ENCODE data around the gene TUBA4B.

TUBA4B gene

GRCh38 chr2:219252900-219253752 is at the start of gene TUBA4B:
Gene TUBA4B (plus strand): TSS chr2:219253243. CDS start chr2:219253408, 165 bp downstream.
- no peak for DNase-seq (ENCODE audit: low read depth)

DNA sequence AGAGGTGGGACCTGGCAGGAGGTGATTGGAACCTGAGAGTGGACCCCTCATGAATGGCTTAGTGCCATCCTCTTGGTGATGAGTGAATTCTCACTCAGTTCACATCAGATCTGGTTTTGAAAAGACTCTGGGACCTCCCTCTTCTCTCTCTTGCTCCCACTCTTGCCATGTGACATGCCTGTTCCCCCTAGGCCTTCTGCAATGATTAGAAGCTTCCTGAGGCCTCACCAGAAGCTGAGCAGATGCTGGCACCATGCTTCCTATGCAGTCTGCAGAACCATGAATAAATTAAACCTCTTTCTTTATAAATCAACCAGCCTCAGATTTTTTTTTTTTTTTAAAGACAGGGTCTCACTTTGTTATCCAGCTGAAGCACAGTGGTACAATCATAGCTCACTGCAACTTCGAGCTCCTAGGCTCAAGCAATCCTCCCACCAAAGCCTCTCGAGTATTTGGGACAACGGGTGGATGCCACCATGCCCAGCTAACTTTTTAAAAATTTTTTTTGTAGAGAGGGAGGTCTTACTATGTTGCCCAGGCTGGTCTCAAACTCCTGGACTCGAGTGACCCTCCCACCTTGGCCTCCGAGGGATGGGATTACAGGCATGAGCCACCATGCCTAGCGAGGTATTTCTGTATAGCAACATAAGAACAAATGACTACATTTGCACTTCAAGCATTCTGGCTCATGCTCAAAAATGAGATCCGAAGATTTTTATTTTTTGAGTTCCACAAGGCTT is 48.4 kb upstream of the TUBA4B start:
- no peak for DNase-seq (ENCODE audit: low read depth)

DNA sequence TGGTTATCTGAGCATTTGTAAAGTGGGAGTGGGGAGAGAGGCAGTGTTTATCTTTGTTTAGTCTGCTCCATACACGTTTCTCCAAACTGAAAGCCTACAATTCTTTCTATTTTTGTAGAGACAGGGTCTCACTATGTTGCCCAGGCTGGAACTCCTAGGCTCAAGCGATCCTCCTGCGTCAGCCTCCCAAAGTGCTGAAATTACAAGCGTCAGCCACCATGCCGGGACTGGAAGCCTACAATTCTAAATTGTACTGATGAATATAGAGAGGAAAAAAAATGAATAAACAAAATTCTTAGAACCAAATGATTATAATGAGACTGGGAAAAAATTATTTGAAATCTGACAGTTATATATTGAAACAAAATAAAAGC is 47.9 kb upstream of the TUBA4B start:
- DNase-seq (ENCODE audit: low read depth), result no peak

- DNase-seq (ENCODE audit: low read depth), result no peak
Measured at GRCh38 chr2:219205981-219206327, 47.1 kb upstream of the TUBA4B start.

- DNase-seq (ENCODE audit: low read depth), result peak; percentile 79
Measured at GRCh38 chr2:219206328-219207133, 46.5 kb upstream of the TUBA4B start, which contains the start of gene ZFAND2B. Gene ZFAND2B (plus strand): TSS chr2:219206782. CDS start chr2:219206988, 206 bp downstream.

- DNase-seq (ENCODE audit: low read depth), result no peak
Measured at GRCh38 chr2:219207134-219207883, 45.7 kb upstream of the TUBA4B start.

DNA sequence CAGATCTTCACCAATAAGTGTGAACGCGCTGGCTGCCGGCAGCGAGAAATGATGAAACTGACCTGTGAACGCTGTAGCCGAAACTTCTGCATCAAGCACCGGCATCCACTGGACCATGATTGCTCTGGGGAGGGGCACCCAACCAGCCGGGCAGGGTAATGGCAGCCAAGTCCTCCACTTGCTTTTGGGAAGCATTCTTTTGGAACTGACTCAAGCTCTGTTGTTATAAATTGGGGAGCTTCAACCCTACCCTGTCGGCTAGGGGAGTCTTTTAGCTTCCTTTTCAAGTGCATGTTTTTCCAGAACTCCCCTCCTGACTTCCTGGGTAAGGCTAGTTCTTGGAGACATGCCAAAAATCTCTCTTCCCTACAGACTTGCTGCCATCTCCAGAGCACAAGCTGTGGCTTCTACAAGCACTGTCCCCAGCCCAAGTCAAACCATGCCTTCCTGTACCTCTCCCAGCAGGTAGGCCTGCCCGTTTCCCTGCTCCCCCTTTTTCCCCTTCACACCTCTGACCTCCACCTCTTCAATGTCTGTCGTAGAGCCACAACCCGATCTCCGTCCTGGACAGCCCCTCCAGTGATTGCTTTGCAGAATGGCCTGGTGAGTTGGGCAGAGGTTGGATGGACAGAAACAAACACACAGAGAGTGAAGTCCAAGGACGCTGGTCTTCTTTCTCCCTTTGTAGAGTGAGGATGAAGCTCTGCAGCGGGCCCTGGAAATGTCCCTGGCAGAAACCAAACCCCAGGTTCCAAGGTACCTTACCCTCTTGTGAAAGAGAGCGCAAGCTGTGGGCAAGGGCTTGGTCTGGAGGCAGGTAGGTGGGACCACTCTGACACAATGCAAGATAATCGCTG is 44.9 kb upstream of the TUBA4B start:
- DNase-seq (ENCODE audit: low read depth), result no peak

GRCh38 chr2:219209236-219210195 is 43.5 kb upstream of the TUBA4B start:
- DNase-seq (ENCODE audit: low read depth), result no peak

GRCh38 chr2:219210196-219210885 is 42.7 kb upstream of the TUBA4B start:
- DNase-seq (ENCODE audit: low read depth), result no peak

DNA sequence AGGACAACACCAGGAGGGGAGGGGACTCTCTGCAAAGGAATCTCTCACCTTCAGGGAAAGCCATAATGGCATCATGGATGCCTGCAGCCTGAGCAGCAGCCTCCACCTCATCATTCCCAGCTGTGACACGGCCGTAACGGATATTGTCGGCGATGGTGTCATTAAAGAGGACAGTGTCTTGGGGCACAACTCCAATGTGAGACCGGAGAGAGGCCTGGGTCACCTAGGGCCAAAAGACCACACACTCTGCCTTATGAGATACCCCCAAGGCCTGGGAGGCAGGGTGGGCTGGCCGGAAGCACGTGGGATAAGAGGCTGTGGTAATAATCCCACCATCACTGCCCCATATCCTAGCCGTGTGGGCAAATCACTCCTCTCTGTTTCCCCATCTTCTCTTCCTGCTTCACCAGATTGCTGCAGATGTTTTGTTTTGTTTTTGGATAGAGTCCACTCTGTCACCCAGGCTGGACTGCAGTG is 42.1 kb upstream of the TUBA4B start:
- no peak for DNase-seq (ENCODE audit: low read depth)

DNA sequence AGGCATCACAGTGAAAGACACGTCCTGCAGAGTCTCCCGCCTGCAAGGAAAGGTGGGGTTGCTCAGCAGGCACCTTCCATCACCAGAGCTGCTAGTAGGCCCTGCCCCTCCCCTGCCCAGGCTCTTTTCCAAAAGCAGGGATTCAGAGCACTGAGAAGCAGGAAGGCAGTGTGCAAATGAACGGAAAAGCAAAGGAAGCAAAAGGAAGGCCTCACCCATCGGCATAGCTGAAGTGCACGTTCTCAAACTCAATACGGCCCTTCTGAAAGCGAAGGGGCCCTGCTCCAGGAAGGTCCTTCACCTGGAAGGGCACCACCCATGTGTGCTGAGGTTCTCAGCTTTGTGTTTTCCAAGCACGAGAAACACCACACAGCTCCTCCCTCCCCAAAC is 40.0 kb upstream of the TUBA4B start:
- no peak for DNase-seq (ENCODE audit: low read depth)

- DNase-seq (ENCODE audit: low read depth), result no peak
Measured at GRCh38 chr2:219213486-219214071, 39.5 kb upstream of the TUBA4B start.

- DNase-seq (ENCODE audit: low read depth), result no peak
Measured at GRCh38 chr2:219214141-219214540, 38.9 kb upstream of the TUBA4B start.

DNA sequence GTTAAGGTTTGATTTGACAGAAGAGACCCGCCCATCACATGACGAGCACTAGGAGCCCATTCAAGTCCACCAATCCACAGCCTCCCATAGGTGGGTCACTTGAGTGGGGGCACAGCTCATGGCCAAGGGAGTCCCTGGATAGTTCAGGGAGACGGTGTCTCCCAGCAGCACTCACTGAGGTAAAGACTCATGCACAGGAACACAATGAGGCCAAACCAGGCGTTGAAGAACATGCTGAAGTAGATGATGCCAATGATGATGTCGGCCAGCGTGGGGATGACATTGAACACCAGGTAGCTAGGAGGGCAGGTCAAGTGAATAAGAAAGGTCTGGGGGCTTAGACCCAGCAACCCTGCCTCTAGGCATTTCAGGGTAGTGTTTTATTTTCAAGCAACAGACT is 38.3 kb upstream of the TUBA4B start:
- DNase-seq (ENCODE audit: low read depth), result no peak

DNA sequence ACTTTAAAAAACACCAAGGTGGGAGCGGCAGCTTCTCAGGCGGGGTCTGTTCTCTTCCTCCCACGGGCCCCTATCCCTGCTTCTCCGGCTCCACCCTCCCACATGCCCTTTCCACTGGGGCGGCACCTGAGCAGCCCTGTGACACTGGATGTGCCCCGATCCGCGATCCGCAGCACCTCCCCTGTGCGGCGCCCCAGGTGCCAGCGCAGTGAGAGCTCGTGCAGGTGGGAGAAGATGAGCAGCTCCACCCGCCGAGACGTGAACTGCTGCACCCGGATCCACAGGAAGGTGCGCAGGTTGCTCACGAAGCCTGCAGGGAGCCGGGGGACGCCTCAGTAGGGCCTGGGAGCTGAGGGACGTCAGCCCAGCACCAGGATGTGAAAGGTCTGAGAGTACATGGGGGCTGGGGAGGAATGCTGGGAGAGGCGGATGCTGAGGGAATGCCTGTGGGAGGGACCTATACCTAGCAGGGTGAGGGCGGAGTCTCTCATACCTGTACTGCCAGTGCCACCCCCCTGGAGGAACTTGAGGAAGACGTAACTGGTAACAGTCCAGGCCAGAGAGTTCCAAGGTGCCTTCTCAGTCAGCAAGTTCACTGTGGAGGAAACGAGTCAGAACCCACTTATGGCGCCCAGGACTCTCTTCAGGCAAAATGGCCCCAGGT is 37.0 kb upstream of the TUBA4B start:
- no peak for DNase-seq (ENCODE audit: low read depth)

DNA sequence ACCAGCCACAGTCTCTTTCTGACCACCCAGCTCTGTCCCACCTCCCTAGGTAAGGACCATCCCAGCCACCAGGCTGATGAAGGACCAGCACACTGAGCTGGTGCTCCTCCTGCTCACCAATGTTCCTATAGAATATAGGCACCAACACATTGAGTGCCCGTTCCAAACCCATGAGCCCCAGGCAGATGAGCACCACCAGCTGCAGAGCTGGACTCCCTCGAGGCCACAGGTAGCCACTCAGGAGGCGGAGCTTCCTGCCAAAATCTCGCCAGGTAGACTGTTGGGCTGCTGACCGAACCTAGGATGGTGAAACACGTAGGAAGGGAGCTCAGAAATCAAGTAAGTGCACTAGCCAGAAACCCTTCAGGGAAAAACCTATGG is 36.5 kb upstream of the TUBA4B start:
- DNase-seq (ENCODE audit: low read depth), result no peak

DNA sequence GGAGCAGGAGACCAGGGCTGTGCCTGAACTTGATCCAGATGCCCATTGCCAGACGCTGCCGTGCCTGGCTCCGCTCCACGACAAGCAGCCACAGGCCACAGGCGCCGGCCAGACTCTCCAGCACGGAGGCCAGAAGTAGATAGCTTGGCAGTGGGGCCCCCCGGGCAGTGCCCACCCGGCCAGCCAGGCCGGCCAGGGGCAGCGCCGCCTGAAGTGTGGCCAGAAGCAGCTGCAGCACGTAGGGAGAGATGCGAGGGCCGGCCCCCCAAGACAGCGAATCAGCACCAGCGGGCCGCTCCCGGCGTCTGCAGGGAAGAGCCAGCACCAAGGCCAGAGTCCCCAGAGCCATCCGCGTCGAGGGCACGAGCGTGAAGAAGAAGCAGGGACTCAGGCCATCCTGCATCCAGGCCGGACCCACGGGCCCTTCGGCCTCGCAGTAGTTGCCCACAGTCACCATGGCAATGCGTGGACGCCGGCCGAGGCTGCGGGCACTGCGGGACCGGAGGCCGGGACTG is 34.8 kb upstream of the TUBA4B start:
- peak; percentile 47 for DNase-seq (ENCODE audit: low read depth)

Data from HS-5 (cell line).